ENCODE measurements around the gene DHRSX.
"Not testable (repeated sequence)": the region's sequence is repeated elsewhere in the genome, so short reads cannot be mapped to it uniquely, and the experiment has no call there.

DNA sequence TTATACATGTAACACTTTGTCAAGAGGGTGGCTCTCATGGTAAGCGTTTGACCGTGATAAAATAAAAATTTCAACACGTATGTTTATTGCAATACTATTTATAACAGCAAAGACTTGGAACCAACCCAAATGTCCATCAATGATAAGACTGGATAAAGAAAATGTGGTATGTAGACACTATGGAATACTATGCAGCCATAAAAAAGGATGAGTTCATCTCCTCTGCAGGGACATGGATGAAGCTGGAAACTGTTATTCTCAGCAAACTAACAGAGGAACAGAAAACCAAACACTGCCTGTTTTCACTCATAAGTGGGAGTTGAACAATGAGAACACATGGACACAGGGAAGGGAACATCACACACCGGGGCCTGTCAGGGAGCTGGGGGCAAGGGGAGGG, 150.1 kb downstream of the DHRSX start:
- TF ChIP-seq CTCF (IDR thresholded peaks at IDR 0.05; ENCODE audit: insufficient read depth, low read length, poor library complexity, severe bottlenecking); EZH2phosphoT487 (conservative IDR thresholded peaks at IDR 0.05; ENCODE audit: low read length): not testable (repeated sequence)

Data from SU-DHL-6 (cell line).